Stimulated activated CD4-positive, alpha-beta T cell treated with anti-CD3 and anti-CD28 coated beads, TNF-alpha, amount 100 ng/mL, for 24 hours (primary cell): ENCODE results near the gene CNOT11.
"Not testable (repeated sequence)": the region's sequence is repeated elsewhere in the genome, so short reads cannot be mapped to it uniquely, and the experiment has no call there.

ENCODE experiments used
- DNase-seq, 3 experiments: peaks; one replicate each; pipeline ENCODE4 v3.0.0-alpha.2; 2020; ENCODE audit warnings: low read depth in 3 of 3

The CNOT11 gene

GRCh38 chr2:101310090-101310833 lies 57.6 kb downstream of the CNOT11 start:
- no peak for DNase-seq

DNA sequence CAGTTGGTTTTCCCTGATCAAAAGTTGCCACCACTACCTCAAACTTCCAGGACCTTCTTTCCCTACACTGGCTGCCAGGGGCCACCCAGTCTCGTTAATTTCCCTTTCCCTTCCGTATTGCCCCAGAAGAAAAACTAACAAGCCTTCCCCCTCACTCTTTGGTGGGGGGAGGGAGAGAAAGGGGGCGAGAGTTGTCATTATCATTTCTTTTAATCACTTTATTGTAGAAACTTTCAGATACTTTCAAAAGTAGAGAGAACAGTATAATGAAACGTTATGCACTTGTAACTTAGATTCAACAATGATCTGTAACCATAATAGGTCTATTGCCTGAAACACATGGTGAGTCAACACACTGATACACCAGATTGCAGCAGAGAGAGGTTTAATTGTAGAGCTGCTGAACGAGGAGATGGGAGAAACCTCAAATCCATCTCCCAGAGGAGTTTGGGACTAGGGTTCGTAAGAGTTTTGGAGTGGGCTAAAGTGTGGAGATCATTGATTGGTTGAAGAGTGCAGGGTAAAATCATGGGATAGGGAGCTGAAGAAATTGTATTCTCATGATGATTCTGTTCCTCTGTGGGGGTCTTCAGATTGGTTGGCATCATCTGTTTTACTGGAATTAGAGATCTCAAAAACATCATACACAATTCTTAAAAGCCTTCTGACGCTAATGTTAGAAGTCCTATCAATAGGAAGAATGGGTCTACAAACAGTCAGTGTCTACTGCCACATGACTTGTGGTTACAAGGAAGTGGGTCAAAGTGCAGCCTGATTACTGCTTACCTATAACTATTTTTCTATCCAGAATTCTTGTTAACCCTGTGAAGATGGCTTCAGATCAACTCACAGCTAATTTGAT lies 58.4 kb downstream of the CNOT11 start:
- no peak for DNase-seq

DNA sequence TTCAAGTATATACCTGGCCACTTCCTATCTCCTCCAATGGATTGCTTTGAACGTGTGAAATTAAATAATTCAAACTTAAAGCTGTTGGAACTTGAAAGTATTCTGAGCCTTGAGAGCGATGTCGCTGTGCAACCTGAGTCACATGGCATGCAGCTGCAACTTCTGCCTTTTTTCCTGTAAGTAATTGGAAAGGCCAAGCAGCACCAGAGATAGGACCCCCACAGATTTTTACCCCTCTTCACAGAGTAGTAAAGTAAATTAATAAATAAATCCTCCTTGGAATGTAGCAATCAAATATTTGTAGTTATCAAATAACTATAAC lies 59.0 kb downstream of the CNOT11 start:
- no peak for DNase-seq

GRCh38 chr2:101316568-101316967 lies 63.9 kb downstream of the CNOT11 start:
- DNase-seq, result not testable (repeated sequence)
